ENCODE measurements around the gene PRR7.

Gene PRR7

GRCh38 chr5:177502886-177503285 is 56.3 kb downstream of the PRR7 start:
- no peak for DNase-seq

- no peak for DNase-seq
Observed at GRCh38 chr5:177503351-177504085, 56.9 kb downstream of the PRR7 start.

GRCh38 chr5:177504086-177505056 is 57.8 kb downstream of the PRR7 start:
- no peak for DNase-seq

- DNase-seq, result no peak
Observed at GRCh38 chr5:177505075-177505474, 58.5 kb downstream of the PRR7 start.

All from DMS 273 treated with DMSO at 0.1 percent for 48 hours (cell line).